Skeletal muscle satellite cell (primary cell): ENCODE data around the gene MYH16.
"Not testable (repeated sequence)": the region's sequence is repeated elsewhere in the genome, so short reads cannot be mapped to it uniquely, and the experiment has no call there.

ENCODE experiments used
- H3K27me3 ChIP-seq: 2 replicates; pipeline ENCODE4 v1.7.0; 2013; ENCODE audit warnings: low read length; ENCODE audit not compliant: control insufficient read depth, insufficient read depth
- H3K36me3 ChIP-seq: 2 replicates; pipeline ENCODE4 v1.7.0; 2013; ENCODE audit warnings: mild to moderate bottlenecking, control low read depth, low read length; ENCODE audit not compliant: insufficient read depth
- H3K4me1 ChIP-seq: 2 replicates; pipeline ENCODE4 v1.7.0; 2013; ENCODE audit warnings: low read length; ENCODE audit not compliant: control insufficient read depth, insufficient read depth
- H3K4me2 ChIP-seq: 2 replicates; pipeline ENCODE4 v1.7.0; 2013; ENCODE audit warnings: mild to moderate bottlenecking, low read length
- H3K4me3 ChIP-seq: 2 replicates; pipeline ENCODE4 v1.7.0; 2013; ENCODE audit warnings: low read length
- H3K9ac ChIP-seq: 2 replicates; pipeline ENCODE4 v1.7.0; 2013; ENCODE audit warnings: mild to moderate bottlenecking, low read depth, low read length, moderate library complexity
- H3K9me3 ChIP-seq: replicated peaks from 2 replicates; pipeline ENCODE4 v1.7.0; 2013; ENCODE audit warnings: mild to moderate bottlenecking, control low read depth, low read length

The MYH16 gene

GRCh38 chr7:99309111-99309510 is 36.5 kb downstream of the MYH16 start:
- Histone ChIP-seq H3K4me1 (no peaks in the 10 kb centered on the region), H3K9me3 (no peaks in the 10 kb centered on the region), H3K4me3 (no peak overlapping the region), H3K27me3 (no peaks in the 10 kb centered on the region), H3K36me3 (no peaks in the 10 kb centered on the region), H3K4me2 (no peak overlapping the region), H3K9ac (no peak overlapping the region)

- no peak overlapping the region for H3K4me2 ChIP-seq
- no peaks in the 10 kb centered on the region for H3K36me3 ChIP-seq
- H3K9me3 ChIP-seq = no peaks in the 10 kb centered on the region
- H3K4me3 ChIP-seq = no peak overlapping the region
- no peak overlapping the region for H3K9ac ChIP-seq
- no peaks in the 10 kb centered on the region for H3K27me3 ChIP-seq
- no peaks in the 10 kb centered on the region for H3K4me1 ChIP-seq
These were observed 37.4 kb downstream of the MYH16 start for GRCh38 chr7:99310004-99310403.

GRCh38 chr7:99311702-99312101 is 39.1 kb downstream of the MYH16 start:
- H3K27me3 ChIP-seq = no peaks in the 10 kb centered on the region
- no peaks in the 10 kb centered on the region for H3K9me3 ChIP-seq
- H3K4me1 ChIP-seq = no peaks in the 10 kb centered on the region
- H3K36me3 ChIP-seq = no peaks in the 10 kb centered on the region
- no peak overlapping the region for H3K4me3 ChIP-seq
- H3K9ac ChIP-seq = no peak overlapping the region
- no peak overlapping the region for H3K4me2 ChIP-seq

- no peaks in the 10 kb centered on the region for H3K4me1 ChIP-seq
- H3K4me3 ChIP-seq = no peak overlapping the region
- H3K9ac ChIP-seq = no peak overlapping the region
These were observed 39.9 kb downstream of the MYH16 start for GRCh38 chr7:99312316-99313203.

GRCh38 chr7:99313204-99313573 is 40.5 kb downstream of the MYH16 start:
- Histone ChIP-seq H3K4me1 (no peaks in the 10 kb centered on the region), H3K36me3 (no peaks in the 10 kb centered on the region), H3K4me3 (no peak overlapping the region), H3K4me2 (peak overlapping the region; percentile 26), H3K27me3 (no peaks in the 10 kb centered on the region), H3K9me3 (no peaks in the 10 kb centered on the region), H3K9ac (no peak overlapping the region)

More at GRCh38 chr7:99312316-99313203, 39.9 kb downstream of the MYH16 start:
- no peaks in the 10 kb centered on the region for H3K27me3 ChIP-seq
- no peaks in the 10 kb centered on the region for H3K9me3 ChIP-seq
- H3K36me3 ChIP-seq = no peaks in the 10 kb centered on the region
- H3K4me2 ChIP-seq = peak overlapping the region; percentile 26

- H3K27me3 ChIP-seq = no peaks in the 10 kb centered on the region
- no peak overlapping the region for H3K9ac ChIP-seq
- H3K36me3 ChIP-seq = no peaks in the 10 kb centered on the region
- no peaks in the 10 kb centered on the region for H3K9me3 ChIP-seq
- no peaks in the 10 kb centered on the region for H3K4me1 ChIP-seq
- H3K4me3 ChIP-seq = no peak overlapping the region
- H3K4me2 ChIP-seq = no peak overlapping the region
These were observed 41.9 kb downstream of the MYH16 start for GRCh38 chr7:99314504-99314903.

GRCh38 chr7:99320371-99320770 is 47.7 kb downstream of the MYH16 start:
- no peaks in the 10 kb centered on the region for H3K9me3 ChIP-seq
- H3K9ac ChIP-seq = no peak overlapping the region
- no peak overlapping the region for H3K4me2 ChIP-seq
- no peaks in the 10 kb centered on the region for H3K36me3 ChIP-seq
- H3K4me1 ChIP-seq = peaks cover 5% of the 10 kb centered on the region
- H3K27me3 ChIP-seq = no peaks in the 10 kb centered on the region
- no peak overlapping the region for H3K4me3 ChIP-seq

GRCh38 chr7:99322659-99323058 is 50.0 kb downstream of the MYH16 start:
- not testable (repeated sequence) for H3K36me3 ChIP-seq, H3K4me2 ChIP-seq, H3K27me3 ChIP-seq, H3K9me3 ChIP-seq, H3K4me1 ChIP-seq, H3K4me3 ChIP-seq, H3K9ac ChIP-seq

- Histone ChIP-seq H3K9me3 (no peaks in the 10 kb centered on the region), H3K4me2 (peak overlapping the region; percentile 96), H3K36me3 (peaks cover 6% of the 10 kb centered on the region), H3K9ac (peak overlapping the region; percentile 98), H3K4me3 (no peak overlapping the region), H3K27me3 (no peaks in the 10 kb centered on the region), H3K4me1 (peaks cover 23% of the 10 kb centered on the region)
These were observed 51.9 kb downstream of the MYH16 start for GRCh38 chr7:99324559-99324958.

GRCh38 chr7:99325001-99325493 is 52.4 kb downstream of the MYH16 start:
- Histone ChIP-seq H3K36me3 (peaks cover 6% of the 10 kb centered on the region), H3K4me2 (peak overlapping the region; percentile 96), H3K27me3 (no peaks in the 10 kb centered on the region), H3K9ac (peak overlapping the region; percentile 98), H3K4me3 (peak overlapping the region; percentile 90), H3K4me1 (peaks cover 28% of the 10 kb centered on the region), H3K9me3 (no peaks in the 10 kb centered on the region)

GRCh38 chr7:99325592-99326407 is 53.2 kb downstream of the MYH16 start, which contains the start of gene ARPC1A:
TSS of gene ARPC1A (plus strand) at chr7:99325898. CDS start at chr7:99333354, 7,456 bp downstream.
- Histone ChIP-seq H3K4me2 (peak within 1 kb of the TSS; percentile 96), H3K36me3 (peaks cover 6% of the 10 kb centered on the region), H3K9ac (peak within 1 kb of the TSS; percentile 98), H3K9me3 (no peaks in the 10 kb centered on the region), H3K4me1 (peaks cover 35% of the 10 kb centered on the region), H3K27me3 (no peaks in the 10 kb centered on the region), H3K4me3 (peak within 1 kb of the TSS; percentile 90)
